Measurements from ENCODE around the gene NDUFS4. TPM values are rescaled to one million over a fixed set of nuclear protein-coding genes. Genes with fewer than 3 reads are reported as not detected.

NDUFS4 gene
- total RNA-seq, 1 experiment from 2014 or later: 72.6 TPM

- no peak overlapping the region for H3K4me2 ChIP-seq (ENCODE audit: low read length)
- BruUV-seq (replicated peaks): no TSS peak
- H3K79me2 ChIP-seq (ENCODE audit: low read length): no peaks in the 10 kb centered on the region
- ChIA-PET CTCF (no interaction called here), POLR2A (ENCODE audit: unreplicated experiment) (no interaction called here)
- no peak overlapping the region for H3K4me3 ChIP-seq (ENCODE audit: low read length)
- no peak overlapping the region for H3K9ac ChIP-seq (ENCODE audit: low read length)
- H3K4me1 ChIP-seq (ENCODE audit: insufficient read depth, low read length): peaks cover 8% of the 10 kb centered on the region; the same call in 1 of the 2 replicates
- no peaks in the 10 kb centered on the region for H4K20me1 ChIP-seq (ENCODE audit: low read length)
- H2AFZ ChIP-seq (ENCODE audit: low read length): no peak overlapping the region
- no peaks in the 10 kb centered on the region for H3K36me3 ChIP-seq (ENCODE audit: low read depth, low read length)
- intact Hi-C loops (cut with micrococcal nuclease): no loop called here
- no peaks in the 10 kb centered on the region for H3K27me3 ChIP-seq (ENCODE audit: low read length)
- TF ChIP-seq CTCF (conservative IDR thresholded peaks at IDR 0.05; ENCODE audit: low read depth, low read length) (no peak), EZH2phosphoT487 (IDR thresholded peaks at IDR 0.05; ENCODE audit: borderline replicate concordance, low read length) (no peak), EZH2 (IDR thresholded peaks at IDR 0.05; ENCODE audit: low read length, unreplicated experiment) (no peak)
- ATAC-seq (no peak), DNase-seq (no peak)
- no peak overlapping the region for H3K27ac ChIP-seq (ENCODE audit: low read length)
- no peaks in the 10 kb centered on the region for H3K9me3 ChIP-seq (ENCODE audit: low read length)
- H3K9me2 ChIP-seq (replicated peaks; ENCODE audit: low read length): no peaks in the 10 kb centered on the region
- H3F3A ChIP-seq (ENCODE audit: low read length, unreplicated experiment): no peaks in the 10 kb centered on the region
Measured at GRCh38 chr5:53712327-53712726, 151.9 kb downstream of the NDUFS4 start.

GRCh38 chr5:53713978-53714666 lies 153.7 kb downstream of the NDUFS4 start:
- H3K27ac ChIP-seq (ENCODE audit: low read length): peak overlapping the region; percentile 52
- H3K27me3 ChIP-seq (ENCODE audit: low read length): no peaks in the 10 kb centered on the region
- no peaks in the 10 kb centered on the region for H3K9me2 ChIP-seq (replicated peaks; ENCODE audit: low read length)
- H3K9me3 ChIP-seq (ENCODE audit: low read length): no peaks in the 10 kb centered on the region
- no peaks in the 10 kb centered on the region for H3F3A ChIP-seq (ENCODE audit: low read length, unreplicated experiment)
- no peak overlapping the region for H3K4me3 ChIP-seq (ENCODE audit: low read length)
- TF ChIP-seq CTCF (conservative IDR thresholded peaks at IDR 0.05; ENCODE audit: low read depth, low read length) (no peak), EZH2 (IDR thresholded peaks at IDR 0.05; ENCODE audit: low read length, unreplicated experiment) (no peak), EZH2phosphoT487 (IDR thresholded peaks at IDR 0.05; ENCODE audit: borderline replicate concordance, low read length) (no peak)
- H4K20me1 ChIP-seq (ENCODE audit: low read length): no peaks in the 10 kb centered on the region
- no peak overlapping the region for H2AFZ ChIP-seq (ENCODE audit: low read length)
- DNase-seq (peak; percentile 24), ATAC-seq (peak; percentile 89)
- no TSS peak for BruUV-seq (replicated peaks)
- H3K9ac ChIP-seq (ENCODE audit: low read length): no peak overlapping the region
- no peaks in the 10 kb centered on the region for H3K36me3 ChIP-seq (ENCODE audit: low read depth, low read length)
- POLR2A ChIA-PET (ENCODE audit: unreplicated experiment): interaction anchor here (0.6 kb wide), 1 partner anchor 226 kb away, joined by 18 read pairs; no protein-coding TSS in a partner anchor
- peaks cover 8% of the 10 kb centered on the region; the same call in 1 of the 2 replicates for H3K4me1 ChIP-seq (ENCODE audit: insufficient read depth, low read length)
- CTCF ChIA-PET: interaction anchor here (0.7 kb wide), 1 partner anchor 323 kb away, joined by 12 read pairs; no protein-coding TSS in a partner anchor
- intact Hi-C loops (cut with micrococcal nuclease): no loop called here
- no peaks in the 10 kb centered on the region for H3K79me2 ChIP-seq (ENCODE audit: low read length)
- H3K4me2 ChIP-seq (ENCODE audit: low read length): peak overlapping the region; percentile 22; the same call in 1 of the 2 replicates

- Histone ChIP-seq H3K9me2 (replicated peaks; ENCODE audit: low read length) (no peaks in the 10 kb centered on the region), H3K27ac (ENCODE audit: low read length) (peak overlapping the region; percentile 52), H3F3A (ENCODE audit: low read length, unreplicated experiment) (no peaks in the 10 kb centered on the region), H4K20me1 (ENCODE audit: low read length) (no peaks in the 10 kb centered on the region), H3K36me3 (ENCODE audit: low read depth, low read length) (no peaks in the 10 kb centered on the region), H3K4me2 (ENCODE audit: low read length) (no peak overlapping the region), H3K9ac (ENCODE audit: low read length) (no peak overlapping the region), H2AFZ (ENCODE audit: low read length) (no peak overlapping the region), H3K4me1 (ENCODE audit: insufficient read depth, low read length) (peaks cover 8% of the 10 kb centered on the region; the same call in 1 of the 2 replicates), H3K4me3 (ENCODE audit: low read length) (no peak overlapping the region), H3K9me3 (ENCODE audit: low read length) (no peaks in the 10 kb centered on the region), H3K27me3 (ENCODE audit: low read length) (no peaks in the 10 kb centered on the region), H3K79me2 (ENCODE audit: low read length) (no peaks in the 10 kb centered on the region)
- intact Hi-C loops (cut with micrococcal nuclease): no loop called here
- TF ChIP-seq EZH2 (IDR thresholded peaks at IDR 0.05; ENCODE audit: low read length, unreplicated experiment) (no peak), EZH2phosphoT487 (IDR thresholded peaks at IDR 0.05; ENCODE audit: borderline replicate concordance, low read length) (no peak), CTCF (conservative IDR thresholded peaks at IDR 0.05; ENCODE audit: low read depth, low read length) (no peak)
- POLR2A ChIA-PET (ENCODE audit: unreplicated experiment): interaction anchor here (0.6 kb wide), 2 partner anchors 101 to 227 kb away, joined by 5 to 18 read pairs; no protein-coding TSS in a partner anchor
- DNase-seq: no peak
- ATAC-seq: peak; percentile 78
- CTCF ChIA-PET: interaction anchor here (0.7 kb wide), 1 partner anchor 324 kb away, joined by 12 read pairs; no protein-coding TSS in a partner anchor
- BruUV-seq (replicated peaks): no TSS peak
Measured at GRCh38 chr5:53714667-53715010, 154.2 kb downstream of the NDUFS4 start.

Data from PC-3 (cell line).